Measurements from ENCODE around the gene ZXDC. TPM values are rescaled to one million over a fixed set of nuclear protein-coding genes. Genes with fewer than 3 reads are reported as not detected.

Gene ZXDC
- total and polyA plus RNA-seq, 5 experiments from 2014 or later = 11.4 to 61.0 (median 27.0) TPM

DNA sequence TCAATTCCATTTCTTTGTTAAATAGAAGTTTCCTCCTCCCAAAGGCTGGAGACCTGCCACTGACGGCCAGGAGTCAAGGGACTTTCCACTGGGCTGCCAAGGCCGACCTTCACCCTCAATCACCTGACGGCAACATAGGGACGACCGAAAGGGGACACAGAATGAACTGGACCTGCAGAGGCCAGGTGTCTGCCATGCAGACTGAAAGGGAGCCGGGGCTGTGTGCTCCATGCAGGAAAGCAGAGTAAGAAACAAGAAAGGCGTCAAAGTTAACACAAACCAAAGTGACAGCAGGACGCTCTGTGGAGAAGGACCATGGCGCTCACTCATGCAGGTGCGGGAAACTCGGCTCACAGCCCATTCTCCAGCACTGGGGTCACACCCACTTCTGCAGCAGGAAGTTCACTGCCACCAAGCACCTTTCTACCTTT is 26.1 kb downstream of the ZXDC start:
- ATAC-seq (no peak), DNase-seq (peak in 1 of 10 donors; percentile 14)
- Mint-ChIP-seq H3K4me1 (peaks cover 0 to 20% (median 9%) of the 10 kb centered on the region in 4 donors), H3K4me3 (no peak overlapping the region), H3K27me3 (no peaks in the 10 kb centered on the region), H3K27ac (no peak overlapping the region), H3K9me3 (no peaks in the 10 kb centered on the region), H3K36me3 (peaks cover 0 to 62% (median 3%) of the 10 kb centered on the region in 3 donors)
- POLR2A ChIA-PET = no interaction called here

DNA sequence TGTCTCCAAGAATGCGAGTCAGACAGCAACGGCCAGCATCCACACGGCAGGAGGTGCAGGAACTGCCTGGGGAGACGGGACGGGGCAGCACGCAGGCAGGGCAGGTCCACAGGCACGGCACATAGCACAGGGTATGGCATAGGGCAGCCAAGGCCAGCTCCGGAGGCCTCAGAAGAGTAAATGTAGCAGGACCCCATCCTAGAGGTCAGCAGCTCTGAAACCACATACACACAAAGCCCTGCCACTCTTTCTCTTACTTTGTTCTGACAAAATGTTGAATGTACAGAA is 26.9 kb downstream of the ZXDC start:
- Mint-ChIP-seq H3K4me1 (peaks cover 0 to 16% (median 8%) of the 10 kb centered on the region in 4 donors), H3K36me3 (peaks cover 0 to 57% (median 2%) of the 10 kb centered on the region in 3 donors), H3K27ac (no peak overlapping the region), H3K27me3 (no peaks in the 10 kb centered on the region), H3K9me3 (no peaks in the 10 kb centered on the region), H3K4me3 (no peak overlapping the region)
- DNase-seq = no peak
- ATAC-seq = no peak
- POLR2A ChIA-PET = no interaction called here

DNA sequence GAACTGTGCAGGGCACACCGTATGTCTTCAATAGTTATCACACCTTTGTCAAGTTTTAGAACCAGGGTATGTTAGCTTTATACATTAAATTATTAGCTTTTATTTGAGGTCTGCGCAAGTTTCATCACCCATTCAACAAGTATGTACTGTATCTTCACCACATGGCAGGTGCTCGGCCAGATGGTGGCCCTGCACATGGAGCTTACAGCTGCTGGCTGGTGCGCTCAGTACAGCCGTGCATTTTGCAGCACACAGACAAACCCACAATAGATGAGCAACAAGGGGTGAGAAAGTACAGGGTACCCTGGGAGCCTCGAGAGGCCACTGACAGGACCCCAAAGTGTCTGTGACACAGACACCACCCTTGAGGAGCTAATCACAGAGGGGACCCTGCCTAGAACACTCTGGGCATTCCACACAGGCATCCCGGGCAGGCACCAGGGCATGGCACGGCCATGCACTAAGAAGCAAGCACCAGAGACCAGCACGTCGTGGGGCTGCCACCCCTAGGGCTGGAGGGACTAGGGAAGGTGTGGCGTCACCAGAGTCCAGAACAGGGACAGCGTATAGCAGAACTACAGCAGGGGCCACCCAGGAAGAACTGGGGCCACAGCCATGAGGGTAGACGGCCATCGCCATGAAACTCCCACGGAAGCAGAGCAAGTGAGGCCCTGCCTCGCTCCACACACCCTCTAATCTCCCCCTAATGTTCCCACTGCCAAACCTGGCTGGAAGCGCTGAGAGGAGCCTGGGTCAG is 27.4 kb downstream of the ZXDC start:
- H3K4me1 Mint-ChIP-seq = peaks cover 0 to 16% (median 8%) of the 10 kb centered on the region in 4 donors

DNA sequence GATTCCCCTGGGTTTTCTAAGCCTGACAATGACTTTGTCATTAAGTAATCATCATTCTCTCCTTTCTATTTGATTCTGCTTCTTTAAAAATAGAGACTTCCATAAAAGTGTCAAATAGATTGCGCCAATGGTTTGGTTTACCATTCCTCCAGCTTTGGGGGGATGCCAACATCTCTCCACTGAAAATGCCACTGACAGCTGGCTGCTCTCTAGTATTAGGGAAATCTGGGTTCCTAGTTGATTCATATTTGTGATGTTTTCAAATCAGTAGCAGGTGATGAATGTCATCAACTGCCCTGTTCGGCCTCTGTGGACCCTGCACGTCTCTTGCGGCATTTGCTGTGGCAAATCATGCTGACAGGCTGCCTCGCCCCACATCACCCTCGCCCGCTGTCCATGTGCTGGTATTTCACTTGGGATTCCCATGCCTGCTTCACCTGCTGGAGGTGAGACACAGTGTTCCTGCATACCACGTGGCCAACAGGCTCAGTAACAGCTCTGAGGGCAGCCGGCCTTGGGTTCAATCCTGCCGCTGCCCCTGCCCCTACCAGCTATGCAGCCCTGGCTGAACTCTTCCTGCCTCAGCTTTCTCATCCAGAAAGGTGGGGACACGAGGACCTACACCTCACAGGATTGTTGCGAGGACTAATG is 28.1 kb downstream of the ZXDC start:
- DNase-seq (peak in 1 of 10 donors; percentile 15), ATAC-seq (no peak)
- peak overlapping the region in 2 of 10 donors; percentile 53 to 55 for H3K27ac Mint-ChIP-seq
- H3K9me3 Mint-ChIP-seq = no peaks in the 10 kb centered on the region
- H3K36me3 Mint-ChIP-seq = peaks cover 0 to 57% (median 2%) of the 10 kb centered on the region in 3 donors
- H3K4me1 Mint-ChIP-seq = peaks cover 0 to 16% (median 8%) of the 10 kb centered on the region in 4 donors
- H3K4me3 Mint-ChIP-seq = no peak overlapping the region
- POLR2A ChIA-PET = no interaction called here
- no peaks in the 10 kb centered on the region for H3K27me3 Mint-ChIP-seq

More for the DNA sequence above, 27.4 kb downstream of the ZXDC start:
- POLR2A ChIA-PET = no interaction called here
- peak in 1 of 10 donors; percentile 11 for DNase-seq
- H3K4me3 Mint-ChIP-seq = no peak overlapping the region
- no peak for ATAC-seq
- no peaks in the 10 kb centered on the region for H3K9me3 Mint-ChIP-seq
- no peaks in the 10 kb centered on the region for H3K27me3 Mint-ChIP-seq
- peaks cover 0 to 58% (median 2%) of the 10 kb centered on the region in 3 donors for H3K36me3 Mint-ChIP-seq
- H3K27ac Mint-ChIP-seq = peak overlapping the region in 1 of 10 donors; percentile 74

DNA sequence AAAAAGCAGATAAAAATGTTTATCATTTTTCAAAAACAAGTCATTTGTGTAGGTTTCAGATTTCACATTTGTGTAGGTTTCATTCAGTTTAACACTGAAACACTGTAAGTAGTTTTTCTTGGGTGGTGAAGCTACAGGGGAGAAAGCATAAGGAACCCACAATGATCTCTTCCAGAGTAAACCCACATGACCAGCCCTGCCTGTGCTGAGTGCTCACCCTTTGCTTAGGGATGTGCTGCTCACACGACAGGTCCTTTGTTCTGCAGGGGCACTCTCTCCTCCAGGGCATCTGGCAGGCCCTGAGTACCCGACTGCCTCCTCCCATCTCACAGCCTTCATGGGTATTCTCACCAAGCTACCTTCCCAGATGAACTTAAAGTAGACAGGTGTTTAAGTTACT is 28.9 kb downstream of the ZXDC start:
- H3K36me3 Mint-ChIP-seq = peaks cover 0 to 52% (median 2%) of the 10 kb centered on the region in 3 donors
- no peak overlapping the region for H3K4me3 Mint-ChIP-seq
- peak overlapping the region in 2 of 10 donors; percentile 5 to 72 for H3K27ac Mint-ChIP-seq

DNA sequence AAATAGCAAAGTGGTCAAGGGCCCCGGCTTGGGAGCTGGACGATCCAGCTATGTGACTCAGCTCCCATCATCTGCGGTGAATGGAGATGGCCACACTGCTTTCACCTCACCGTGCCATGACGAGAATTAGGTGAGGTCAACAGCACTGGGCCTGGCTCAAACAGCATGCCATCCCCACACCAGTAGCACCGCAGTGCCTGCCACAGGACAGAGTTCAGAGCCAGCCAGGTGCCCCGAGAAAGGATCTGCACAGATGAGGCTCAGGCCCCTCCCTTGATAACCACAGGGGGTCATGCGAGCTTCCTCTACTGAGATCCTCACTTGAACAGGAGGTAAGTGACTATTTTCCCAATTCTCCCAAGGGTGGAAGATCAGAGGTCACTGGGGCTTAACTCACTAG is 29.4 kb downstream of the ZXDC start:
- Mint-ChIP-seq H3K4me3 (no peak overlapping the region), H3K9me3 (no peaks in the 10 kb centered on the region), H3K27me3 (no peaks in the 10 kb centered on the region), H3K4me1 (peaks cover 0 to 16% (median 6%) of the 10 kb centered on the region in 4 donors), H3K36me3 (peaks cover 0 to 51% (median under 1%) of the 10 kb centered on the region in 3 donors), H3K27ac (no peak overlapping the region)
- POLR2A ChIA-PET = no interaction called here
- DNase-seq (no peak), ATAC-seq (no peak)

More for the DNA sequence above, 28.9 kb downstream of the ZXDC start:
- DNase-seq (no peak), ATAC-seq (no peak)
- Mint-ChIP-seq H3K4me1 (peaks cover 0 to 16% (median 8%) of the 10 kb centered on the region in 4 donors), H3K9me3 (no peaks in the 10 kb centered on the region), H3K27me3 (no peaks in the 10 kb centered on the region)
- POLR2A ChIA-PET = no interaction called here

DNA sequence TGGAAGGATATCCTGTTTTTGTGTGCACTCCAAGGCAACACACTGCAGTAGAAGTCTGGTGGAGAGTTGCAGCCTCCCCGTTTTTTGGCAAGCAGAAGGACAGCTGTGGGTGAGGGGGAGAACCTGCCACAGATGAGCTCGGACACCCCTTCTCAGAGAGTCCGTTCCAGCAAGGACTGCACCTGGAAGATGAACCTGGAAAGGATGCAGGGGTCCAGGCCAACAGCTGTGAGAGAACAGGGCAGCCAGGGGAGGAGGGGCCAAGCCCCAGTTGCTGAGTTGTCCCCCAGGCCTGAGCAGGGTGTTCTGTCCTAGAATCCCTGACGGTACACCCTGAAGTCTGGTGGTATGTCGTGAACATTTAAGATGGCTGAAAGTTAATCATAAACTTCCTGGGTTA is 30.2 kb downstream of the ZXDC start:
- peak overlapping the region in 1 of 10 donors; percentile 27 for H3K27ac Mint-ChIP-seq
- H3K9me3 Mint-ChIP-seq = no peaks in the 10 kb centered on the region
- ATAC-seq (no peak), DNase-seq (peak in 1 of 10 donors; percentile 15)
- H3K36me3 Mint-ChIP-seq = peaks cover 0 to 49% (median 0%) of the 10 kb centered on the region in 3 donors
- no peak overlapping the region for H3K4me3 Mint-ChIP-seq
- peaks cover 0 to 10% (median 5%) of the 10 kb centered on the region in 4 donors for H3K4me1 Mint-ChIP-seq
- no peaks in the 10 kb centered on the region for H3K27me3 Mint-ChIP-seq
- POLR2A ChIA-PET = interaction anchor here (1.0 kb wide), 1 partner anchor 29 kb away, joined by 3 read pairs; no protein-coding TSS in a partner anchor

DNA sequence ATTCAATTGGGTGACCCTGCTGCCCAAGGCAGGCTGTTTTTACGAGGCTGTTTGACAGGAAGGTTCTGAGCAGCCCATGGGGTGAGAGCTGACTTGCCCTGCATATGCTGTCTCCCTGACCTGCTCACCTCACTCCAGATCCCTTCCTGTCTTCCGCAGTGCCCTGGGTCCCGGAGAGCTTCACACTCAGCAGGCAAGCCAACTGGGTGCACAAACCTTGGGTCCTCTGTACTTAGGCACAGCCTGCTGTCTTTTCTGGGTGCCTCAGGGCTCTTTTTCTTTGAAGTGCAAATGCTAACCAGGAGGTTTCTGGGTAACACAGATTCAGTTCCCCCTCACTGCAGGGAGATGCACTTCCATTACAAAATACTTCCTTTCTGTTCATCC is 32.8 kb downstream of the ZXDC start:
- Mint-ChIP-seq H3K4me3 (no peak overlapping the region), H3K27ac (peak overlapping the region in 3 of 10 donors; percentile 21 to 67 (median 49)), H3K27me3 (no peaks in the 10 kb centered on the region), H3K4me1 (peaks cover 0 to 10% (median 3%) of the 10 kb centered on the region in 4 donors), H3K36me3 (peaks cover 0 to 51% (median 14%) of the 10 kb centered on the region in 3 donors), H3K9me3 (no peaks in the 10 kb centered on the region)
- no peak for ATAC-seq
- DNase-seq = peak in 1 of 10 donors; percentile 50
- POLR2A ChIA-PET = no interaction called here

DNA sequence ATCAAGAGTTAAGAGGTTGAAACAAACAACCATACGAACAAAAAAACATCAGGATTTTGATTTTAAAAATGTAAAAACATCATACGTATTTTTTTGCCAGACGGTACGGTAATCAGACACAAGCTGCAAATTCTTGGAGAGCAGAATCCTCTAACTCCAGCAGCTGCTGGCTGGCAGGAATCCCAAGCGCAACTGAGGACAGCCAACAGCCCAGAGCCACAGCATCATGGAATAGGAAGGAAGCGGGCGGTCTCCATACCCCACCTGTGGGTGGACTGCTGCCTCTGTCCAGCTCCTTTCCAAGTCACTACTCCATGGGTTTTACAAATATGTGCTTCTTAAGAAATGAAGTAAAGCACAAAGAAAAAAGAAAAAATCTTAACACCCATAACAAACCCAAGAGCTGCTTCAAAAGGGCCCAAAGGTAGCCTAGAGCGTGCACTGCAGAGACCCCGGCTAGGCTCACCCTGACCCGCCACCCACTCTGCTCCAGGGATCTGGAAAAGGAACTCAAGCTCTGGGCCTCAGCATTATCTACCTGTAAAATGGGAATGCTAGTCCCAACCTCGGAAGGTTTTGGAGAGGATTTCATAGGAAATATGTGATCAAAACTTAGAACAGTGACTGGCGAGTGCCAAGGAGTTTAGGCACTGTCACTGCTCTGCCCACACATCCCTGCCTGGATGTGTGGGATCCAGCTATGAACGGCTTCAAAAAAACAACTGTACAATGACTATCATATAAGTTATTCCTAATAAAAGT is 33.4 kb downstream of the ZXDC start:
- H3K4me1 Mint-ChIP-seq = peaks cover 0 to 6% (median 3%) of the 10 kb centered on the region in 4 donors
- H3K9me3 Mint-ChIP-seq = no peaks in the 10 kb centered on the region
- H3K27ac Mint-ChIP-seq = peak overlapping the region in 1 of 10 donors; percentile 49
- ATAC-seq (no peak), DNase-seq (peak in 1 of 10 donors; percentile 34)
- H3K27me3 Mint-ChIP-seq = no peaks in the 10 kb centered on the region
- peaks cover 0 to 55% (median 19%) of the 10 kb centered on the region in 3 donors for H3K36me3 Mint-ChIP-seq
- no peak overlapping the region for H3K4me3 Mint-ChIP-seq
- POLR2A ChIA-PET = no interaction called here

DNA sequence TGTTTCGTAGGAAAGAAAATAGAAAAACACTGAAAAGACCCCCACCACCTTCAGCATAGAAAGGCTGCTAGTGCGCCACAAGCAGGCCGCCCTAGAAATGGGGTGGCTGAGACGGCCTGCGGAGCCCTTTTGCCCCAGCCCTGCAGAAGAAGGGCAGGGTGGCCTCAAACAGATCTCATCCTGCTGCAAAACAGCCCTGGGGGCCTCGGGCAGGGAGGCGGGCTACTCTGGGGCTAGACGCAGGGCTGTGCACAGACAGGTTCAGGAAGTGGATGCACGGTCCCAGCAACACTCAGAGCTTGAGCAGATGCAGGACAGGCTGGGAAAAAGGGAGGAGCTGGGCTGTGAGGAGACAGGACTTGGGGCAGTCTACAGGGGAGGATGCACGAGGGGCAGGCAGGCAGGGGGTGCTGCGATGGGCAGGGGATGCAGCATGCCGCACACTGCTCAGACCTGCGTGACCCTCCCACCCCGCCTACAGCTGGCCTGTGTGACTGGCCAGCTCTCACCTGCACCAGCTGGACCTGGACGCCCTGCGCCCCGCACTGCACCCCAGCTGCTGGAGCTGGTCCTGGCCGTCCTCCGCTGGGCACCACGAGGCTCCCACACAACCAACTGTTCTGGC is 34.3 kb downstream of the ZXDC start:
- DNase-seq (no peak), ATAC-seq (no peak)
- peaks cover 0 to 61% (median 19%) of the 10 kb centered on the region in 3 donors for H3K36me3 Mint-ChIP-seq
- POLR2A ChIA-PET = no interaction called here
- peaks cover 0 to 5% (median 0%) of the 10 kb centered on the region in 4 donors for H3K4me1 Mint-ChIP-seq
- no peak overlapping the region for H3K4me3 Mint-ChIP-seq
- no peaks in the 10 kb centered on the region for H3K27me3 Mint-ChIP-seq
- no peaks in the 10 kb centered on the region for H3K9me3 Mint-ChIP-seq
- H3K27ac Mint-ChIP-seq = peak overlapping the region in 1 of 10 donors; percentile 57

DNA sequence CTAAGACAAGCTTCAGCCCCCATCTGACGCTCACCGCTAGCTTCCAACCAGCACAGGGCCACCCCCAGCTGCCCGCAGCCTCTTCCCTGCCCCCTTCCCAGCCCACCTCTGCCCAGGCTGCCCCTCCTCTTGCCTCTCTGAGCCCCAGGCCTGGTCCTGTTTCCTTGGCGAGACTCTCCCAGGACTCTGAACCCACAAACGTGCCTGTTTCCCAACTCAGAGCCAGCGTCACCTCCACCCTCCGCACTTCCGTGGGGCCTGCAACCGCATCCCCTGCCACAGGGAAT is 35.0 kb downstream of the ZXDC start:
- Mint-ChIP-seq H3K27ac (peak overlapping the region in 1 of 10 donors; percentile 57), H3K4me1 (peaks cover 0 to 5% (median 0%) of the 10 kb centered on the region in 4 donors), H3K4me3 (peak overlapping the region in 1 of 10 donors; percentile 54), H3K9me3 (no peaks in the 10 kb centered on the region), H3K27me3 (no peaks in the 10 kb centered on the region), H3K36me3 (peaks cover 0 to 68% (median 19%) of the 10 kb centered on the region in 3 donors)
- ATAC-seq = no peak
- DNase-seq = peak in 1 of 10 donors; percentile 46
- POLR2A ChIA-PET = no interaction called here

DNA sequence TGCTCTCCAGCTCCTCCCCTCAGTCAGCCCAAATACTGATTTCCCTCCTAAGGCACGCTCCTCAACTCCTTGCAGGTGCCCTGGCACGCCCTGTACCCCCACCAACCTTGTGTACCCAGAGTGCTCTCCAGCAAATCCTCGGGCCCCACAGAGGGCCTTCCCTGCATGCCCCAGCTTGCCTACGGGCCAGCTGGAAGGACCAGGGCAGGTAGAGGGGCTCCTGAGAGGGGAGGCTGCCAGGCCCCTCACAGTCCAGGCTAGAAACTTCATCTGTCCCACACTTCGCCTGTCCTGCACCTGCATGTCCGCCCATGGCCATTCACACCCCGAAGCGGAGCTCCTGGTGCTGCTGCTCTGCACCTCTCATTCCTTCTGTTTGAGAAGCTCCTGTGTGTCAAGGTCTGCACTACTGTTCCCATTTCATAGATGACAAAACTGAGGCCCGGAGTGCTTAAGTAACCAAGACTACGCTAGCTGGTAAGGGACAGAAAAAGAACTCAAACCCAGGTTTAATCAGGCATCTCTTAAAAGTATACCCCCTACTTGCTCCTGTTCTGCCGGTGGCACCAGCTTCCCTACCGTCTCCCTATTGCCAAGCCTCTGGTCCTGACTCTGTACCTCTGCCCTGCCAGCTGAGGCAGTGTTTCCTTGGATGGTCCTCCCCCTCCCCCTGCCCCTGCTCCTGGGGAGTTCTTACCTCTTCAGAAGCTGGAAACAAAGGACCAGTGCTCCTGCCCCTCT is 35.6 kb downstream of the ZXDC start:
- H3K27me3 Mint-ChIP-seq = no peaks in the 10 kb centered on the region
- H3K4me3 Mint-ChIP-seq = no peak overlapping the region
- POLR2A ChIA-PET = no interaction called here
- peak overlapping the region in 2 of 10 donors; percentile 19 to 57 for H3K27ac Mint-ChIP-seq
- H3K4me1 Mint-ChIP-seq = peaks cover 0 to 5% (median 0%) of the 10 kb centered on the region in 4 donors
- DNase-seq (no peak), ATAC-seq (no peak)
- no peaks in the 10 kb centered on the region for H3K9me3 Mint-ChIP-seq
- peaks cover 0 to 71% (median 22%) of the 10 kb centered on the region in 3 donors for H3K36me3 Mint-ChIP-seq
